HCT116 (cell line): Measurements from ENCODE around the gene MYBPHL. TPM values are rescaled to one million over a fixed set of nuclear protein-coding genes. Genes with fewer than 3 reads are reported as not detected.

ENCODE experiments used
- ATAC-seq: fragments of 200-7000 bp; cut with Tn5 transposase; 2 replicates; pipeline ENCODE4 v1.9.1; 2020; ENCODE audit warnings: mild to moderate bottlenecking, moderate library complexity
- BruUV-seq: library from RNA; stranded (reverse); fragments of 400-500 nt; replicated peaks from 2 replicates; lab custom pipeline; 2021; lab: Mats Ljungman, UMichigan
- CTCF ChIA-PET: fragments of 300-600 bp; sonication (Branson Sonifier 250); formaldehyde crosslinking; loops from one replicate; lab custom pipeline; 2021; ENCODE audit warnings: antibody characterized with exemption; lab: Charles Lee
- POLR2A ChIA-PET: fragments of 300-600, 350-600 bp; sonication (Branson Sonifier 250); formaldehyde crosslinking; loops from one replicate; lab custom pipeline; 2021; ENCODE audit warnings: antibody characterized with exemption; lab: Charles Lee
- RAD21 ChIA-PET, 2 experiments: fragments of 300-600 bp; sonication (Branson Sonifier 250); formaldehyde crosslinking; loops; one replicate each; lab custom pipeline; 2023; ENCODE audit warnings: low total read pairs in 2 of 2; ENCODE audit not compliant: uncharacterized antibody in 2 of 2, unreplicated experiment in 2 of 2, low non-redundant PET in 1 of 2; lab: Charles Lee
- DNase-seq: peaks from one replicate; pipeline ENCODE4 v3.0.0-alpha.2; 2010; ENCODE audit warnings: low read depth, low spot score
- H2AFZ ChIP-seq: fragments of 200-600 bp; shearing (Covaris generic), sonication (generic); 2 replicates; pipeline ENCODE4 v1.6.1; 2017; ENCODE audit warnings: low read depth, mixed run types, mixed read lengths, antibody characterized with exemption, low read length; ENCODE audit not compliant: poor library complexity, severe bottlenecking
- H3K27ac ChIP-seq: 2 replicates; pipeline ENCODE4 v1.5.1; 2012; ENCODE audit warnings: low read depth, low read length
- H3K27me3 ChIP-seq: fragments of 200-600 bp; sonication (generic); 2 replicates; pipeline ENCODE4 v1.6.1; 2016; ENCODE audit warnings: mixed run types, low read length, mixed read lengths; ENCODE audit not compliant: insufficient read depth
- H3K36me3 ChIP-seq, 2 experiments: fragments of 200-500 bp in 1 of 2; fragments of 200-600 bp in 1 of 2; sonication (Bioruptor generic) in 1 of 2; sonication (generic) in 1 of 2; 2 replicates each; pipeline versions ENCODE4 v1.5.1 to v1.6.1; 2014 to 2016; ENCODE audit warnings: low read length in 2 of 2, inconsistent platforms in 1 of 2, mixed read lengths in 1 of 2, mixed run types in 1 of 2; ENCODE audit not compliant: insufficient read depth in 2 of 2, control insufficient read depth in 1 of 2
- H3K4me1 ChIP-seq, 2 experiments: fragments of 200-600 bp in 1 of 2; sonication (generic) in 1 of 2; 2 replicates each; pipeline versions ENCODE4 v1.5.1 to v1.6.1; 2012 to 2017; ENCODE audit warnings: low read length in 2 of 2, inconsistent platforms in 1 of 2, mild to moderate bottlenecking in 1 of 2, mixed read lengths in 1 of 2, mixed run types in 1 of 2, moderate library complexity in 1 of 2; ENCODE audit not compliant: insufficient read depth in 2 of 2, control insufficient read depth in 1 of 2
- H3K4me2 ChIP-seq: fragments of 200-600 bp; sonication (generic); 2 replicates; pipeline ENCODE4 v1.6.1; 2017; ENCODE audit warnings: mixed run types, low read length, mixed read lengths
- H3K4me3 ChIP-seq, 2 experiments: fragments of 200-600 bp in 1 of 2; sonication (generic) in 1 of 2; replicated peaks in 1 of 2; 2 replicates each; pipeline ENCODE4 v1.5.1; 2011 to 2016; ENCODE audit warnings: low read length in 2 of 2, control low read depth in 1 of 2, low read depth in 1 of 2, mild to moderate bottlenecking in 1 of 2, mixed read lengths in 1 of 2, mixed run types in 1 of 2
- H3K79me2 ChIP-seq: fragments of 200-600 bp; sonication (generic); 2 replicates; pipeline ENCODE4 v1.6.1; 2017; ENCODE audit warnings: mild to moderate bottlenecking, mixed run types, low read length, moderate library complexity, mixed read lengths; ENCODE audit not compliant: insufficient read depth
- H3K9ac ChIP-seq: fragments of 200-600 bp; sonication (generic); 2 replicates; pipeline ENCODE4 v1.6.1; 2016; ENCODE audit warnings: low read length, mixed read lengths
- H3K9me2 ChIP-seq: fragments of 200-600 bp; sonication (generic), shearing (Covaris generic); 2 replicates; pipeline ENCODE4 v1.6.1; 2017; ENCODE audit warnings: mixed run types, mild to moderate bottlenecking, moderate library complexity; ENCODE audit not compliant: insufficient read depth
- H3K9me3 ChIP-seq, 2 experiments: fragments of 200-500 bp in 1 of 2; fragments of 200-600 bp in 1 of 2; sonication (Bioruptor generic) in 1 of 2; sonication (generic) in 1 of 2; 2 replicates each; pipeline ENCODE4 v1.6.1; 2014 to 2017; ENCODE audit warnings: low read length in 2 of 2, mixed read lengths in 2 of 2, inconsistent platforms in 1 of 2, low read depth in 1 of 2, mild to moderate bottlenecking in 1 of 2, mixed run types in 1 of 2, moderate library complexity in 1 of 2; ENCODE audit not compliant: control insufficient read depth in 1 of 2, insufficient read depth in 1 of 2
- H4K20me1 ChIP-seq: fragments of 200-600 bp; sonication (generic), shearing (Covaris generic); 2 replicates; pipeline ENCODE4 v1.6.1; 2017; ENCODE audit warnings: mixed run types, mild to moderate bottlenecking, moderate library complexity; ENCODE audit not compliant: insufficient read depth
- CBX3 ChIP-seq: IDR thresholded peaks from 2 replicates; pipeline ENCODE4 v1.6.1; 2012; ENCODE audit warnings: low read depth
- CTCF ChIP-seq, 3 experiments: fragments of 200-600 bp in 1 of 3; sonication (generic) in 1 of 3; IDR thresholded peaks in 2 of 3; conservative IDR thresholded peaks in 1 of 3; 2 replicates each; pipeline ENCODE4 v1.5.1; 2012 to 2017; ENCODE audit warnings: low read depth in 2 of 3, low read length in 2 of 3, antibody characterized with exemption in 1 of 3, borderline replicate concordance in 1 of 3, control low read depth in 1 of 3, mild to moderate bottlenecking in 1 of 3, mixed read lengths in 1 of 3, mixed run types in 1 of 3, moderate library complexity in 1 of 3; ENCODE audit not compliant: insufficient read depth in 1 of 3
- ELF1 ChIP-seq: IDR thresholded peaks from 2 replicates; pipeline ENCODE4 v1.6.1; 2012; ENCODE audit warnings: low read depth, borderline replicate concordance
- EZH2 ChIP-seq: fragments of 200-600 bp; sonication (generic); IDR thresholded peaks from 2 replicates; pipeline ENCODE4 v1.6.1; 2017; ENCODE audit warnings: antibody characterized with exemption, mixed run types
- EZH2phosphoT487 ChIP-seq: fragments of 200-600 bp; IDR thresholded peaks from 2 replicates; pipeline ENCODE4 v1.6.1; 2018; ENCODE audit warnings: antibody characterized with exemption, borderline replicate concordance
- FOSL1 ChIP-seq: IDR thresholded peaks from 2 replicates; pipeline ENCODE4 v1.6.1; 2012; ENCODE audit warnings: low read depth
- JUND ChIP-seq: IDR thresholded peaks from 2 replicates; pipeline ENCODE4 v1.6.1; 2012
- RAD21 ChIP-seq: IDR thresholded peaks from 2 replicates; pipeline ENCODE4 v1.6.1; 2012; ENCODE audit warnings: low read depth, mild to moderate bottlenecking
- REST ChIP-seq: IDR thresholded peaks from 2 replicates; pipeline ENCODE4 v1.6.1; 2012; ENCODE audit warnings: low read depth
- ZFX ChIP-seq: fragments of 450-650 bp; IDR thresholded peaks from 2 replicates; pipeline ENCODE4 v1.6.1; 2017
- ZNF274 ChIP-seq: fragments of 200-500 bp; sonication (Bioruptor generic); IDR thresholded peaks from 2 replicates; pipeline ENCODE4 v1.6.1; 2014; ENCODE audit warnings: mild to moderate bottlenecking, low read depth, low read length, inconsistent platforms
- intact Hi-C: fragments of 100-400 bp; cut with micrococcal nuclease; formaldehyde crosslinking; loops from 2 replicates; pipeline ENCODE4 v1.10.0; 2022
- total RNA-seq: library from RNA; stranded (reverse); gene quantifications from one replicate; pipeline ENCODE4 v1.2.1, GENCODE V29; 2021; ENCODE audit not compliant: unreplicated experiment

Gene MYBPHL
- total RNA-seq, 1 experiment from 2014 or later: 1.0 TPM

- H3K4me2 ChIP-seq: no peak overlapping the region
- H3K27ac ChIP-seq: no peak overlapping the region
- H3K9me2 ChIP-seq: no peaks in the 10 kb centered on the region
- no peak for TF ChIP-seq REST
- ATAC-seq: no peak
- POLR2A ChIA-PET: no interaction called here
- H3K9ac ChIP-seq: no peak overlapping the region
- no peaks in the 10 kb centered on the region for H4K20me1 ChIP-seq
- BruUV-seq: no TSS peak
- no peaks in the 10 kb centered on the region for H3K27me3 ChIP-seq
- intact Hi-C loops: no loop called here
- no peak for DNase-seq
- H3K4me3 ChIP-seq: no peak overlapping the region
- peaks cover 3 to 10% of the 10 kb centered on the region in 2 experiments; a peak in 2 of 4 replicates for H3K4me1 ChIP-seq
- RAD21 ChIA-PET: no interaction called here
- H3K36me3 ChIP-seq: no peaks in the 10 kb centered on the region
- H2AFZ ChIP-seq: no peak overlapping the region
- CTCF ChIA-PET: no interaction called here
- H3K9me3 ChIP-seq: no peaks in the 10 kb centered on the region
- H3K79me2 ChIP-seq: no peaks in the 10 kb centered on the region
Observed at GRCh38 chr1:109257682-109258421, 49.0 kb downstream of the MYBPHL start.

- ATAC-seq: no peak
- Histone ChIP-seq H3K36me3 (no peaks in the 10 kb centered on the region), H3K9me2 (no peaks in the 10 kb centered on the region), H3K4me2 (no peak overlapping the region), H3K4me3 (no peak overlapping the region), H2AFZ (no peak overlapping the region), H3K4me1 (peaks cover 3 to 10% of the 10 kb centered on the region in 2 experiments; a peak in 2 of 4 replicates), H3K9ac (no peak overlapping the region), H3K9me3 (no peaks in the 10 kb centered on the region), H3K79me2 (no peaks in the 10 kb centered on the region), H3K27ac (no peak overlapping the region), H4K20me1 (no peaks in the 10 kb centered on the region), H3K27me3 (no peaks in the 10 kb centered on the region)
- BruUV-seq: no TSS peak
- intact Hi-C loops: no loop called here
- ChIA-PET POLR2A (interaction anchor here (0.5 to 1.0 kb wide), 2 partner anchors 9 to 140 kb away, joined by 3 read pairs; no protein-coding TSS in a partner anchor), RAD21 (no interaction called here), CTCF (no interaction called here)
- no peak for DNase-seq
- no peak for TF ChIP-seq CTCF (IDR thresholded peaks at IDR 0.05 in 2 of 3, conservative IDR thresholded peaks at IDR 0.05 in 1 of 3; ENCODE audit: borderline replicate concordance in 1 of 3, insufficient read depth in 1 of 3, low read depth in 2 of 3, low read length in 2 of 3)
- TF ChIP-seq ZNF274: no peak
- no peak for TF ChIP-seq EZH2
- no peak for TF ChIP-seq RAD21
- TF ChIP-seq EZH2phosphoT487: no peak
- no peak for TF ChIP-seq CBX3
- no peak for TF ChIP-seq ELF1
- no peak for TF ChIP-seq FOSL1
- no peak for TF ChIP-seq JUND
- TF ChIP-seq ZFX: no peak
Observed at GRCh38 chr1:109256971-109257681, 49.7 kb downstream of the MYBPHL start.
